ENCODE results near the gene ZNF283. TPM values are rescaled to one million over a fixed set of nuclear protein-coding genes. Genes with fewer than 3 reads are reported as not detected.

Gene ZNF283
- total and polyA plus RNA-seq, 12 donors = 2.4 to 24.1 (median 7.5) TPM

DNA sequence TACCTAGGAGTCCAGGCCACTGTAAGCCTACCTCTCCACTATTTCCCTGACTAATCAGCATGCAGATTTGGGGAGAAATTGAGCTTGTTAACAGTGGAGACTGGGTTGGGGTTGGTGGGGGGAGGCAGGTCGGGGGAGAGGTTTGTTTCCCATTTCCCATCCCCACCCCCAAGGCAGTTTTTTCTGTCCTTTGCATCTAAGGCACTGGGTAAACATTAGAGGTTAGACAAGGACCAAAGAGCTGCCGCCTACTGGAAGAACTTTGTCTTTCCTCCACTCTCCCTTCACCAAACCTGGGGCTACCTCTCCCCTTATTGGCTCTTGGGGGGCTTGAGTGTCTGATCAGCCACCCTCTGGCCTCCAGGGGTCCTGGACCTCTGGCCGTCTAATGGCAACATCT, 47.3 kb upstream of the ZNF283 start:
- DNase-seq = no peak
- peak overlapping the region in 1 of 5 donors; percentile 16 for H3K27ac ChIP-seq
- intact Hi-C loops (cut with DNase I) = loop anchor here in 1 of 2 donors (5.0 kb wide), 1 partner anchor 33 kb away; no protein-coding TSS in a partner anchor
- H3K9me3 ChIP-seq (replicated peaks in 1 of 3) = no peaks in the 10 kb centered on the region
- no peaks in the 10 kb centered on the region for H3K36me3 ChIP-seq (replicated peaks in 1 of 2)
- H3K27me3 ChIP-seq = no peaks in the 10 kb centered on the region
- peaks cover 2 to 4% of the 10 kb centered on the region in 2 donors for H3K4me1 ChIP-seq (replicated peaks in 1 of 2)
- WGBS, 4 donors = 38 to 70% (median 49%) methylated on average over 3 of the region's 3 CpGs
- TF ChIP-seq, protein P1, sequence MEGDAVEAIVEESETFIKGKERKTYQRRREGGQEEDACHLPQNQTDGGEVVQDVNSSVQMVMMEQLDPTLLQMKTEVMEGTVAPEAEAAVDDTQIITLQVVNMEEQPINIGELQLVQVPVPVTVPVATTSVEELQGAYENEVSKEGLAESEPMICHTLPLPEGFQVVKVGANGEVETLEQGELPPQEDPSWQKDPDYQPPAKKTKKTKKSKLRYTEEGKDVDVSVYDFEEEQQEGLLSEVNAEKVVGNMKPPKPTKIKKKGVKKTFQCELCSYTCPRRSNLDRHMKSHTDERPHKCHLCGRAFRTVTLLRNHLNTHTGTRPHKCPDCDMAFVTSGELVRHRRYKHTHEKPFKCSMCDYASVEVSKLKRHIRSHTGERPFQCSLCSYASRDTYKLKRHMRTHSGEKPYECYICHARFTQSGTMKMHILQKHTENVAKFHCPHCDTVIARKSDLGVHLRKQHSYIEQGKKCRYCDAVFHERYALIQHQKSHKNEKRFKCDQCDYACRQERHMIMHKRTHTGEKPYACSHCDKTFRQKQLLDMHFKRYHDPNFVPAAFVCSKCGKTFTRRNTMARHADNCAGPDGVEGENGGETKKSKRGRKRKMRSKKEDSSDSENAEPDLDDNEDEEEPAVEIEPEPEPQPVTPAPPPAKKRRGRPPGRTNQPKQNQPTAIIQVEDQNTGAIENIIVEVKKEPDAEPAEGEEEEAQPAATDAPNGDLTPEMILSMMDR (IDR thresholded peaks at IDR 0.05) = no peak
- no peak for TF ChIP-seq POLR2A (IDR thresholded peaks at IDR 0.05)
- H3K4me3 ChIP-seq = no peak overlapping the region

DNA sequence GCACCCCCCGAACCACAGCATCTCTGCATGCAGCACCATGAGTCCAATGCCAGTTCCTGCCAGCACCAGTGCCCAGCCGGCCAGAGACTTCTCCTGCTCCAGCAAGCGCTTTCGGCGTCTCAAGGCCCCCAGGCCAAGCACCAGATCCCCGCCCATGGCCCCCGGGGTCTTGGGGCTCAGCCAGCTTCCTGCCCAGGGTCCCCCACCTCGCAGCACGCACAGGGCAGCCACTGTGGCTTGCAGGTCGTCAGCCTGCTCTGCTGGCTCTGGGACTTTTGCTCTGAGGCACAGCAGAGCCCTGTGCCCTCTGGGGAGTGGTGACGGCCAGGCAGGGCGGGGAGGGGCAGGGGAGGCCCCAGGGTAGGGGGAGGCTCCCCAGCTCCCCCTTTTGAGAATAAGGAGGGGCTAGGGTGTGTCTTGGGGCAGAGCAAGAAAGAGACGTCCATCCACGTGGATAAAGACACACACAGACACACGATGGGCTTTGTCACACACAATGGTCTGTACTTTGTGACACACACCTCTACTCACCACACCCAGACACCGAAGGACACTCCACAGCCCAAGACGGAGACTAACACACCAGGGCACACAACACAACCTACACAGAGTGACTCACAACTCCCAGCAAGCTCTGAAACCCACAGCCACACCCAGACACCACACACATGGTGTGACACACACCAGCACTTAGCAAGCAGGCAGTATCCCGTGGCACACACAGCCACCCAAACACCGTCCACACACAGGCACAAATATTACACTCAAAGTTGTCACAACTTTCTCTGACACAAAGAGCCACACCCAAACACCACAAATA, 46.2 kb upstream of the ZNF283 start, which contains the start of gene KCNN4:
KCNN4 (minus strand) TSS at position 268 of the 820 bp plus-strand sequence; CDS start at position 156, 112 bp downstream.
- no peak for DNase-seq
- intact Hi-C loops (cut with DNase I) = loop anchor here in 1 of 2 donors (5.0 kb wide), 1 partner anchor 34 kb away; no protein-coding TSS in a partner anchor
- no peaks in the 10 kb centered on the region for H3K36me3 ChIP-seq (replicated peaks in 1 of 2)
- TF ChIP-seq, protein P1 (IDR thresholded peaks at IDR 0.05) = no peak
- no peak for TF ChIP-seq POLR2A (IDR thresholded peaks at IDR 0.05)
- H3K9me3 ChIP-seq (replicated peaks in 1 of 3) = no peaks in the 10 kb centered on the region
- peaks cover 4 to 8% of the 10 kb centered on the region in 2 donors for H3K4me1 ChIP-seq (replicated peaks in 1 of 2)
- no peaks in the 10 kb centered on the region for H3K27me3 ChIP-seq
- 31 to 47% (median 32%) methylated on average over 8 to 19 of the region's 19 CpGs for WGBS, 4 donors
- no peak within 1 kb of the TSS for H3K27ac ChIP-seq
- peak within 1 kb of the TSS in 1 of 4 donors; percentile 15 for H3K4me3 ChIP-seq

DNA sequence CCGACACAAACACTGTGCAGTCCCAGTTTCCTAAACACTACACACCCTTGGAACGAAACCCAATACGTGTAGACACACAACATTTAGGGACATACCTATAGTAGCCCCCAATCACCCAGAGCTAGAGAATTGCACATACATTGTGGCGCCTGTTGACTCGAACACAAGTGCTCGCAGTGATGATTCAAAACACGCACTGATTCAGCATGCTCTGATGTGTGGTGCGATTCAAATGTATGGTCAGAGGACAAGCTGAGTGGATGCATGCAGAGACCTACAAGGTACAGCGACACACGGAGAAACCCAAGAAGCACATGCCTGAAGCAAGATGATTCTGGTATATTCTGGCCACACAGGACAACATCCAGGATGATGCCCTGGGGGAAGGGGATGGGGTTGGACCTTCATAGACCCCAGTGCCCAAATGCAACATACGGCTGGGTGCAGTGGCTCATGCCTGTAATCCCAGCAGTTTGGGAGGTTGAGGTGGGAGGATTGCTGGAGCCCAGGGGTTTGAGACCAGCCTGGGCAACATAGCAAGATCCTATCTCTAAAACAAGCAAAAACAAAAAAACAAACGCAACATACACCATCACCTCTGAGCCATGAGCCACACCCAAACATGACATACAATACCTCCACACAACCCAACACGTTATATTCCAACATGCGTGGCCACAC, 45.4 kb upstream of the ZNF283 start:
- intact Hi-C loops (cut with DNase I) = loop anchor here in 1 of 2 donors (5.0 kb wide), 1 partner anchor 34 kb away; no protein-coding TSS in a partner anchor
- no peak overlapping the region for H3K4me3 ChIP-seq
- 83 to 90% (median 88%) methylated on average over 11 to 14 of the region's 14 CpGs for WGBS, 4 donors

More for the DNA sequence above, 45.4 kb upstream of the ZNF283 start:
- DNase-seq = no peak
- TF ChIP-seq, protein P1 (IDR thresholded peaks at IDR 0.05) = no peak
- no peak for TF ChIP-seq POLR2A (IDR thresholded peaks at IDR 0.05)
- no peak overlapping the region for H3K27ac ChIP-seq
- H3K4me1 ChIP-seq (replicated peaks in 1 of 2) = peaks cover 4 to 8% of the 10 kb centered on the region in 2 donors
- no peaks in the 10 kb centered on the region for H3K27me3 ChIP-seq
- H3K9me3 ChIP-seq (replicated peaks in 1 of 3) = no peaks in the 10 kb centered on the region
- H3K36me3 ChIP-seq (replicated peaks in 1 of 2) = no peaks in the 10 kb centered on the region
